RWPE2 (cell line): ENCODE data around the gene NCF4.

ENCODE experiments used
- ATAC-seq: fragments of 200-7000 bp; cut with Tn5 transposase; 3 replicates; pipeline ENCODE4 v1.9.1; 2021; ENCODE audit warnings: low read depth
- DNase-seq: peaks from one replicate; pipeline ENCODE4 v3.0.0-alpha.2; 2020; ENCODE audit warnings: low spot score
- H3K27ac ChIP-seq: fragments of 450-650 bp; 2 replicates; pipeline ENCODE4 v1.5.1; 2017; ENCODE audit warnings: mild to moderate bottlenecking; ENCODE audit not compliant: poor library complexity, severe bottlenecking
- H3K27me3 ChIP-seq: fragments of 250-450 bp; sonication (Bioruptor Pico); 2 replicates; pipeline ENCODE4 v1.5.1; 2021; ENCODE audit warnings: mild to moderate bottlenecking, moderate library complexity; ENCODE audit not compliant: insufficient read depth, poor library complexity, severe bottlenecking
- H3K36me3 ChIP-seq: fragments of 250-450 bp; sonication (Bioruptor Pico); 2 replicates; pipeline ENCODE4 v1.5.1; 2020; ENCODE audit warnings: low read depth, mild to moderate bottlenecking, moderate library complexity
- H3K4me1 ChIP-seq: fragments of 250-450 bp; sonication (Bioruptor Pico); 2 replicates; pipeline ENCODE4 v1.5.1; 2021; ENCODE audit warnings: mild to moderate bottlenecking, moderate library complexity; ENCODE audit not compliant: insufficient read depth, poor library complexity, severe bottlenecking
- H3K4me3 ChIP-seq: fragments of 250-450 bp; sonication (Bioruptor Pico); 2 replicates; pipeline ENCODE4 v1.5.1; 2021; ENCODE audit warnings: mild to moderate bottlenecking, moderate library complexity; ENCODE audit not compliant: severe bottlenecking
- H3K9me3 ChIP-seq: fragments of 250-450 bp; sonication (Bioruptor Pico); 2 replicates; pipeline ENCODE4 v1.5.1; 2021; ENCODE audit warnings: mild to moderate bottlenecking, moderate library complexity; ENCODE audit not compliant: severe bottlenecking
- TF ChIP-seq, protein P1 (sequence below): fragments of 450-650 bp; IDR thresholded peaks from one replicate; pipeline ENCODE4 v1.5.1; 2017; ENCODE audit warnings: mild to moderate bottlenecking, moderate library complexity; ENCODE audit not compliant: poor library complexity, severe bottlenecking

NCF4 gene

DNA sequence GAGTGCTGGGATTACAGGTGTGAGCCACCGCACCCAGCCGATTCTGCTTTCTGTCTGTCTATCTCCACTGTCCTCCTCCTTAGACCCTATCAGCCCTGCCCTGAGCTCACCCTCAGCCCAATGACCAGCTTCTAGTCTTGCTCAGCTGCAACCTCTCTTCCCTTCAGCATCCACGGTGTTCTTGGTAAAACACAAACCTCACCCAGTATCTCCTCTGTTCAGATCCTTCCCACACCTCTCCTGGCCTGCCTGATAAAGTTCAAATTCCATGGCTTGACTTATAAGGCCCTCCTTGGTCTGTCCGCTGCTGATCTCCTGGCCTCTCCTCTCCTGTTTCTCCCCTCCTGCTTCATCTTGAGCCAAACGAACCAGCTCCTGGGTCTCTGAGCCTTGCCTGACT lies 14.5 kb upstream of the NCF4 start:
- no peak overlapping the region for H3K4me3 ChIP-seq
- no peaks in the 10 kb centered on the region for H3K4me1 ChIP-seq
- ATAC-seq = no peak
- no peak overlapping the region for H3K27ac ChIP-seq
- TF ChIP-seq, protein P1, sequence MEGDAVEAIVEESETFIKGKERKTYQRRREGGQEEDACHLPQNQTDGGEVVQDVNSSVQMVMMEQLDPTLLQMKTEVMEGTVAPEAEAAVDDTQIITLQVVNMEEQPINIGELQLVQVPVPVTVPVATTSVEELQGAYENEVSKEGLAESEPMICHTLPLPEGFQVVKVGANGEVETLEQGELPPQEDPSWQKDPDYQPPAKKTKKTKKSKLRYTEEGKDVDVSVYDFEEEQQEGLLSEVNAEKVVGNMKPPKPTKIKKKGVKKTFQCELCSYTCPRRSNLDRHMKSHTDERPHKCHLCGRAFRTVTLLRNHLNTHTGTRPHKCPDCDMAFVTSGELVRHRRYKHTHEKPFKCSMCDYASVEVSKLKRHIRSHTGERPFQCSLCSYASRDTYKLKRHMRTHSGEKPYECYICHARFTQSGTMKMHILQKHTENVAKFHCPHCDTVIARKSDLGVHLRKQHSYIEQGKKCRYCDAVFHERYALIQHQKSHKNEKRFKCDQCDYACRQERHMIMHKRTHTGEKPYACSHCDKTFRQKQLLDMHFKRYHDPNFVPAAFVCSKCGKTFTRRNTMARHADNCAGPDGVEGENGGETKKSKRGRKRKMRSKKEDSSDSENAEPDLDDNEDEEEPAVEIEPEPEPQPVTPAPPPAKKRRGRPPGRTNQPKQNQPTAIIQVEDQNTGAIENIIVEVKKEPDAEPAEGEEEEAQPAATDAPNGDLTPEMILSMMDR = no peak
- no peaks in the 10 kb centered on the region for H3K9me3 ChIP-seq
- no peak for DNase-seq
- no peaks in the 10 kb centered on the region for H3K36me3 ChIP-seq
- peaks cover 3% of the 10 kb centered on the region for H3K27me3 ChIP-seq

DNA sequence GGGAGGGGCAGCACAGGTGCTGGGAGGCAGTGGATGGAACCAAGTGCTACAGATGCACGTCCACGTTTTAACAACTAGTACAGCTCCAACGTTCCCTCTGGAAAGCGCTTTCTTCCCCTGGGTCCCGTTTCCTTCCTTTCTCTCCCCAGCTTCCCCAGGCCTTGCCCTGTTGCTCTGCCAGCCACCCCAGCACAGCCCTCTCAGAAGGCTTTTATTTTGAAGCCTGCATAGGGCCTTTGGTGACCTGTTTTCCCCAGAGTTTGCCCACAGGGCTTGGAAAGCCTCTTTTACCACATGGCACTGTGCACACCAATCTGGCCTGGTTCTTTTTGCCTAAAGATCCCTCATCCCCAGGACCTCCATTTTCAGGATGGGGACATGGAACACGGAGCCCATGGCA lies 13.9 kb upstream of the NCF4 start:
- H3K27ac ChIP-seq = no peak overlapping the region
- no peak for ATAC-seq
- peaks cover 3% of the 10 kb centered on the region for H3K27me3 ChIP-seq

DNA sequence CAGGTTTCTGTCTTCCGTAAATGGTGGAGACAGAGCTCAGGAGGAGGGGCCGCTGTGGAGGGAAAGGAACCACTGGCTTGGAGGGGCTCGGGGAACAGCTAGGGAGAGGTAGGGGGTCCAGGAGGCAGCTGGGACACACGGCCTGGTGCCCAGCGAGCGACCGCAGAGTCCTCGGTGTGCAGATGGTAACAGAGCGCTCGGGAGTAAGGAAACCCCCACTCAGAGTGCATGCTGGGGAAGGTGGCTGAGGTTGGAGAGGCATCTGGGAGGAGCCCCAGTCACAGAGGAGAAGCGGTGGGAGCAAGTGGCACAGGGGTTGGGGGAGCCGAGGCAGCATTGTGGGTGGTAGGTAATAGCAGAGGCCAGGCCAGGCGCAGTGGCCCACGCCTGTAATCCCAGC lies 10.8 kb upstream of the NCF4 start:
- TF ChIP-seq, protein P1 = no peak

More for the DNA sequence above, 13.9 kb upstream of the NCF4 start:
- no peak for DNase-seq
- no peak overlapping the region for H3K4me3 ChIP-seq
- H3K9me3 ChIP-seq = no peaks in the 10 kb centered on the region
- TF ChIP-seq, protein P1 = no peak
- H3K4me1 ChIP-seq = no peaks in the 10 kb centered on the region
- no peaks in the 10 kb centered on the region for H3K36me3 ChIP-seq

DNA sequence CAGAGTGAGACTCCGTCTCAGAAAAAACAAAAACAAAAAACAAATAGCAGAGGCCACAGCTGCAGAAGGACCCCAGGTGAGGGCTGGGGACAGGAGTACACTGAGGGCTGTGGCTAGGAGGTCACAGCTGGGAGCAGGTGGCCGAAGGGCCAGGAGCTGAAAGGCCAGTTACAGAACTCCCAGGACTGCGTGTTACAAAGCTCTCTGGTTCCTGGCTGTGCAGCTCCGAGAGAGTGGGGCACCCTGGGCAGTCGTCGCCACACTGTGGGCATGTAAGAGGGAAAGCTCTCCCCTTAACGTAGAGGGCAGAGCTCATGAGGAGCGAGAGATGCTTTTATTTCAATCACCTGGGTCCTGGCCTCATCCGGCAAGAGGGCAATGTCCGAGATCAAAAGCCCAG lies 10.1 kb upstream of the NCF4 start:
- no peaks in the 10 kb centered on the region for H3K36me3 ChIP-seq
- H3K27ac ChIP-seq = no peak overlapping the region
- no peaks in the 10 kb centered on the region for H3K9me3 ChIP-seq
- H3K4me3 ChIP-seq = no peak overlapping the region
- ATAC-seq (no peak), DNase-seq (no peak)
- no peaks in the 10 kb centered on the region for H3K27me3 ChIP-seq
- no peaks in the 10 kb centered on the region for H3K4me1 ChIP-seq
- TF ChIP-seq, protein P1 = no peak

More for the DNA sequence above, 10.8 kb upstream of the NCF4 start:
- Histone ChIP-seq H3K27ac (no peak overlapping the region), H3K4me3 (no peak overlapping the region), H3K4me1 (no peaks in the 10 kb centered on the region), H3K27me3 (no peaks in the 10 kb centered on the region), H3K9me3 (no peaks in the 10 kb centered on the region), H3K36me3 (no peaks in the 10 kb centered on the region)
- ATAC-seq (no peak), DNase-seq (no peak)

DNA sequence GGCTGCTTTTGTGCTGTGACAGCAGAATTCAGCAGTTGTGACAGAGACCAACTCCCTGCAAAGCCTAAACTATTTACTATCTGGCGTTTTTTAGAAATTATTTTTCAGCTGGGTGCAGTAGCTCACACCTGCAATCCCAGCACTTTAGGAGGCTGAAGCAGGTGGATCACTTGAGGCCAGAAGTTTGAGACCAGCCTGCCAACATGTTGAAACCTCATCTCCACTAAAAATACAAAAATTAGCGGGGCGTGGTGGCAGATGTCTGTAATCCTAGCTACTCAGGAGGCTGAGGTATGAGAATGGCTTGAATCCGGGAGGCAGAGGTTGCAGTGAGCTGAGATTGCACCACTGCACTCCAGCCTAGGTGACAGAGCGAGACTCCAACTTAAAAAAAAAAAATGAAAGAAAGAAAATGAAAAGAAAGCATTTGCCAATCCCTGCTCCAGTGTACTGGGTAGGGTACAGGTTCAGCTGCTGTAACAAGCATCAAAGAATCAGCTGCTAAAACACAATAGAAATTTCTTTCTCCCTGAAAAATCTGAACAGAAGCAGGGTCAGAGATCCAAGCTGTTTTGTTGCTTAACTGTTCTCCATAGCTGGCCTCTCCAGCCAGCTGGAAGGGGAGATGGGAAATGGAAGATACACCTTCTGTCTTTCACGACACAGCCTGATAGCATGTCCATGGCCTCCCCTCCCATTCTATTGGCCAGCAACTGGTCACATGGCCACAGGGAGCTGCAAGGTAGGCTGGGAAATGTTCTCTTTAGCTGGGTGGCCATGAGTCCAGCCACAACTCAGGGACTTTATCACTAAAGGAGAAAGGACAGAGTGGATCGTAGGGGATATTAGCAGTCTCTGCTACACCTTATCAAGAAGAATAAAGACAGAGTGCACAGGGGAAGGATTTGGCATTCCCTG lies 8.5 kb upstream of the NCF4 start:
- no peak overlapping the region for H3K4me3 ChIP-seq
- H3K27me3 ChIP-seq = peaks cover 4% of the 10 kb centered on the region
- H3K4me1 ChIP-seq = no peaks in the 10 kb centered on the region
- DNase-seq (no peak), ATAC-seq (no peak)
- TF ChIP-seq, protein P1 = no peak
- H3K27ac ChIP-seq = no peak overlapping the region
- no peaks in the 10 kb centered on the region for H3K9me3 ChIP-seq
- no peaks in the 10 kb centered on the region for H3K36me3 ChIP-seq
